Activated CD4-positive, alpha-beta T cell treated with anti-CD3 and anti-CD28 coated beads, Interleukin-10, Interleukin-2, amounts not matched to agents 100 ng/mL and 50 ng/mL, durations not matched to agents 16 hours and 8 hours (primary cell): ENCODE measurements around the gene TAF10.
A peak's percentile ranks its signal among the peaks of the same experiment; 100 is the strongest.

Source experiments
- DNase-seq: peaks from one replicate; pipeline ENCODE4 v3.0.0-alpha.2; 2020

The TAF10 gene

DNA sequence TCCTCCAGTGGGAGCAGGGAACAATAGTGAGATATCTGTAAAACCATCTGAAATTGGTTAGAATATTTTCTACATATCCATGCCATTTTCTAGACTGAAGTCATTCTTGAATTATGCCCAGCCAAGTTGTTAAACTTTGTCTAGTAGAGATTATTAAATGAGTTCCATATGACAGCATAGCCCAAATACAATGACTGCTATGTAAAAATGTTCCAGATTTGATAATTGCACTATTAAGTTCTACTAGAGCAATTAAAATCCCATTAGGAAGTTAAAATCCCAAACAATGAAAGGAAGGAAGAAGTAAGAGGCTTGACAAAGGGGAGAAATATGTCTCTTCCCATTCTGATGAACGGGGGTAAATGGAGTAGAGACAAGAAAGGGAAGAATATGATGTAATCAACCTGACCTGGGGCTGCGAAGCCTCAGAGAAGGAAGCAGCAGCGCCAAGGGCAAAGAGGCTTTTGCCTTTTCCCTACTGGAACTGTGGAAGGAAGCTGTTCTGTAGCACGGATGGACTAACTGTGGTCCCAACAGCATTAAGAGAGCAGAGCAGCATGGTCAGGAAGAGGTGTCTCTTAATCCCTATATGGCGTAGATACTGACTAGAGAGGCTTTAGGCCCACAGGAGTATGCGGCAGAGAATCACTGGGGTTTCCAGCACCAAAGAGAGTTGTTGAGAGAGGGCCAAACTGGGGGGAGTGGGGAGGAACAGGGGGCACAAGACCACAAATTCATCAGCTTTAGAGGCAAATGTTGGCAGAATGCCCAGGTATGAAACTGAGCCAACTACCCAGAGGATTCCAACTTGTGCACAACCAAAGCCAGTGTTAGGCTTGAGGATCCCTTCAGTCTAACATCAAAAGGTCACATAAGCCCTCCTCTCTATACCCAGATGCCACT lies 35.3 kb downstream of the TAF10 start:
- DNase-seq, result no peak

GRCh38 chr11:6574816-6575715 lies 37.0 kb downstream of the TAF10 start:
- DNase-seq, result no peak

DNA sequence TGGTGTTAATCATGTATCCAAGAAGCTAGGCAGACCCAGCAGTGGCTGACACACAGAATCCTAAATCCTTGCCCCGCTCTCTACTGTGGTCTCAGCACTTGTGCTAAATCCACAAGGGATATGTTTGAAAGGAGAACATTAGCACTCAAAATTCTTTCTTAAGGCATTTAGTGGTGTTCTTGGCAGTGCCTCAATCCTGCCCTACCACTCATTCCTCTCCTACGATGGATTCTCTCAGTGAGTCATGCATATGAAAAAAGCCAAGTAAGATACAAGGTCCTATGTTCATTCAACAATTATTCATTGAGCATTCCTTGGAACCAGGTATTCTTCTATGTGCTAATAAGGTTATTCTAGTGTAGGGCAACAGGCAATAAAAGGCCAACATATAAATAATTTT lies 39.8 kb downstream of the TAF10 start:
- no peak for DNase-seq

- no peak for DNase-seq
Observed at GRCh38 chr11:6571434-6572008, 40.5 kb downstream of the TAF10 start.

DNA sequence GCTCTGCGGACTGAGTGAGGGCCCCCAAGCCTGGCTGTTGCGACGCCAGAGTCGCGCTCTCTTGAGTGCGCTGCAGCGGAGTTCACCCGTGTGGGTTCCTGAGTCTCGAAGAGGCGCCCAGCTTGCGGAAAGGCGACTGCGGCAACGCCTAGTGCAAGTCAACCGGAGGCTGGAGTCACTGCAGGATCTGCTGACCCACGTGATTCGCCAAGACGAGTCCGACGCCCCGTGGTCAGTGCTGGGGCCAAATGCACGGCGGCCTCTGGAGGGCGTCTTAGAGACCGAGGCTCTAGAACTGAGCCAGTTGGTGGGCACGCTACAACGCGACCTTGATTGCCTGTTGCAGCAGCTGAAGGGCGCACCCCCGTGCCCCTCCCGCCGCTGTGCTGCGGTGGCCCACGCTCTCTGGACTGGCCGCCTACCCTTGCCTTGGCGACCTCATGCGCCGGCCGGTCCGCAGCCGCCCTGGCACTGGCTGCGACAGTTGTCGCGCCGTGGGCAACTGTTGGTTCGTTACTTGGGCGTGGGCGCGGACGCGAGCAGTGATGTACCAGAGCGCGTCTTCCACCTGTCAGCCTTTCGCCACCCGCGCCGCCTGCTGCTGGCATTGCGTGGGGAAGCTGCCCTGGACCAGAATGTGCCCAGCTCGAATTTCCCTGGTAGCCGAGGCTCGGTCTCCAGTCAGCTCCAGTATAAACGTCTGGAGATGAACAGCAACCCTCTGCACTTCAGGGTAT lies 41.2 kb downstream of the TAF10 start:
- DNase-seq, result no peak

GRCh38 chr11:6569706-6570105 lies 42.3 kb downstream of the TAF10 start:
- DNase-seq, result no peak

DNA sequence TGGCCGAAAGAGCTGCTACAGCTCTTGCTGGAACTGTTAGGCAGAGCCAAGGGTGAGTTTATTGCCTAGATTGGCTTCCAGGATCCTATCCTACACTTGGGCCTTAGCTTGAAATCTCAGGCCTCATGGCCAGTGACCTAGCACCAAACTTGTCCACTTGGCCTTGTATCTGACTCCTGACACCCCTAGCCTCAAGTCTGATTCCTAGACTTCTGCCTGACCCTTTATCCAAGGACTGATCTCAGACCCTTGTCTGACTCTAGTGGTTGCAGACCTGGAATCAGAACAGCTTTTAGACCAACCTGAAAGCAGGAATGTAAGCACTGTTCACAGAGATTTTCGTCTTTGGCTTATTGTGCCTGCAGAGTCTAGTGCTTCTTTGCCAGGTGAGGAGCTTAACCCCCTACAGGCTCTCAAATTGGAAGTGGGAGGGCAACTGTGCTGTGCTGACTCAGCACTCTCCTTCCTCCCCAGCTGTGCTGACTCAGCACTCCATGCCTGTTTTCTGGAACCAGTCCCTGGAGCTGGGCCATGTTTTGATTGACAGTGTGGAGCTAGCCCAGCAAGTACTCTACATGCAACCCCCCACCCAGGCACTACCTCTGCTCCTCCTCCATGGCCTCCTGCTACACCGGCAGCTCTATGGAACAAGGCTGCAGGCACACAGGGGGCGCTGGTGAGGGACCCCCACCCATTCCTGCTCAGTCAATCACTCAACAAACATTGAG lies 43.7 kb downstream of the TAF10 start:
- DNase-seq, result peak; percentile 10

- no peak for DNase-seq
Observed at GRCh38 chr11:6567371-6567745, 44.7 kb downstream of the TAF10 start.

DNA sequence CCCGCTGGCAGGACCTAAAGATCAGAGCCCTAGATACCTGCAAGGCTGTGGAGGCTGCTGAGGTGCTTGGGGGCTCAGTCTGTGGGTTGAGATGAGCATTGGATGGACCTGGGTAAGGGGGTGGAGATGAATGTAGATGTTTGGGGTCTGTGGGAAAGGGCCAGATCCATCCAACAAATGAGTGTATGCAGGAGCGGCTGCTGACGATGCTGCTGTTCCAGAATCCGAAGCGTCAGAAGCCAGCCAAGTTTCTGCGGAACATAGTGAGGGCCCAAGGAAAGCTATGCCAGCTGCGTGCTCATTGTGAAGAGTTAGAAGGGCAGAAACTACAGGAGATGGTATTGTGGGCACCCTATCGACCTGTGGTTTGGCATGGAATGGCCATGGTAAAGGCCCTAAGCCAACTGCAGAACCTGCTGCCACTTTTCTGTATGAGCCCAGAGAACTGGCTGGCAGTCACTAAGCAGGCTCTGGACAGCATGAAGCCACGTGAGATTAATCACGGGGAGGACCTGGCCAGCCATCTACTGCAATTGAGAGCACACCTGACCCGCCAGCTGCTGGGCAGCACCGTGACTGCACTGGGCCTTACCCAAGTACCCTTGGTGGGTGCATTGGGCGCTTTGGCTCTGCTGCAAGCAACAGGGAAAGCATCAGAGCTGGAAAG lies 45.2 kb downstream of the TAF10 start:
- DNase-seq, result no peak

DNA sequence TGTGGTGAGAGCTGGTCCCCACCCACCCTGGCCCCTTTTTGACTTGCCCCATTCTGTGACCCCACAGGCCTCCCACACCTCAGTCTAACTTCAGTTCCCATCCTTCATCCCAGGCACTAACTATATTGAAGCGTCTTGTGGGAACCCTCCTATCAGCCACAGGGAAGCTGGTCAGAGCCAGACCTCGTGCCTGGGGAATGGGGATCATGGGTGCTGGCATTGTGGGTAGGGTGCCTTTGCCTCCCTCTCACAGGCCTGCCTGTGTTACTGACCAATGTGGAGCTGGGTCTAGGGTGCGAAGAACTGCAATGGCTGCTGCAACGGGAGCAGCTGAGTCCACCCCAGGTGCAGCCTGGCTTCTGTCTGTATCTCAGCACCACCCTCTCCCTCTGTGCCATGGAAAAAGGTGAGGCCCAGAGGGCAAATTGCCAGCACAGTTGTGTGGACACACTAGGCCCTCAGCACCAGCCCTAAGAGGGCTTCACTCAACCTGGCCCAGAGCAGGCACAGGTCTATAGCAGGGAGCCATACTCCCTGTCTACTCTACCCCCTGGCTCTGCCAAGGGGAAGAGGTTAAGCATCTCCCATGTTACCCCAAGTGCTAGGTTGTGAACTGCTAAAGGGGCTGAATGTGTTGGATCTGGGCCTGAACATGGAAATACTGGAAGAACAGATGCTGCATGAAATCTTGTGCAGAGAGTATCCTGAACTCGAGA lies 45.9 kb downstream of the TAF10 start:
- DNase-seq, result no peak

GRCh38 chr11:6565325-6565724 lies 46.7 kb downstream of the TAF10 start:
- DNase-seq, result no peak

GRCh38 chr11:6563667-6564066 lies 48.3 kb downstream of the TAF10 start:
- no peak for DNase-seq

GRCh38 chr11:6563121-6563619 lies 48.8 kb downstream of the TAF10 start:
- no peak for DNase-seq

- no peak for DNase-seq
Observed at GRCh38 chr11:6561288-6561687, 50.7 kb downstream of the TAF10 start.
